Adipose tissue (tissue), 3 donors: ENCODE data around the gene MDC1. TPM values are rescaled to one million over a fixed set of nuclear protein-coding genes. Genes with fewer than 3 reads are reported as not detected.

ENCODE experiments used
- H3K27ac ChIP-seq: one replicate; pipeline ENCODE4 v1.5.1; 2013; ENCODE audit warnings: low read depth, low read length
- WGBS, 3 donors: extraction: QIAGEN DNeasy Blood & Tissue Kit; methylation state at CpG; one replicate each; pipeline ENCODE4 v1.1.7; 2013; 5-methylcytosine and 5-hydroxymethylcytosine counted together
- polyA plus RNA-seq, 3 donors: library from polyadenylated mRNA; stranded (reverse); fragments of 200-250 nt; gene quantifications; one replicate each; pipeline ENCODE4 v1.2.3, GENCODE V29; 2013
- donor health status: healthy with polysubstance abuse.
- donor health status: Bipolar disorder and iron deficiency.
- donor health status: healthy.

The MDC1 gene
- polyA plus RNA-seq, 3 donors: 7.4 to 12.7 (median 7.8) TPM

DNA sequence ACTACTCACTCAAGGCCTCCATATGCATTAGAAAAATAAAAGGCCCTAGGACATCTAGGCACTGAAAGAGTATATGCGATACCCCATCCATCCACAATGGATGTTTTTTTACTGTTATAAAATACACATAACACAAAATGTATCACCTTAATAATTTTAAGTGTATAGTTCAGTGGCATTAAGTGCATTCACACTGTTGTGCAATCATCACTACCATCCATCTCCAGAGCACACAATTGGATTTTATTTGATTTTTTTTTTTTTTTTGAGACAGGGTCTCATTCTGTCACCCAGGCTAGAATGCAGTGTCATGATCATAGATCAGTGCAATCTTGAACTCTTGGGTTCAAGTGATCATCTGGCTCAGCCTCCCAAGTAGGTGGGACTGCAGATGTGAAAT, 2.8 kb downstream of the MDC1 start:
- WGBS, 3 donors: 91 to 100% (median 96%) methylated on average over 1 of the region's 1 CpG
- H3K27ac ChIP-seq: no peak overlapping the region

DNA sequence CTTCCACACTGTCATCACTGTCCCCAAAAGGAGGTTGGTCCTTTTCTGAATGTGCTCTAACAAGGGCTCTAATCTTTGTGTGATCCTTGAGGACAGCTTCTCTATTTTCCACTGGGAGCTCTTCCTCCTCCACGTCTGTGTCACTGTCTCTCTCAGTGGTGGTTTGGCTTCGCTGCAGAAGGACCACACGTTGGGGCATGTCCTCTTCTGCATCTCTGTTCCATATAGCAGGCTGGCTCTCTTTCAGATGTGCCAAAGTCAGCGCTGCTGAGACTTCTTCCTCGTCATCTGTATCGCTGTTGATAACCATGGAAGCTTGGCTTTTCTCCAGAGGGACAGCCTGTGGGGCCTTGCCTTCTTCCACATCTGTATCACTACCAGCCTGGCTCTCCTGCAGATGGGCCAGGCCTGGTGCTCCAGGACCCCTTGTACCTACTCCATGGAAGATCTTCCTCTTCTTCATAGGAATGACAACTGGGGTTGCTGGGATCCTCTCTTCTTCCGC, 4.6 kb downstream of the MDC1 start:
- no peak overlapping the region for H3K27ac ChIP-seq
- 82 to 86% (median 84%) methylated on average over 7 of the region's 7 CpGs for WGBS, 3 donors

DNA sequence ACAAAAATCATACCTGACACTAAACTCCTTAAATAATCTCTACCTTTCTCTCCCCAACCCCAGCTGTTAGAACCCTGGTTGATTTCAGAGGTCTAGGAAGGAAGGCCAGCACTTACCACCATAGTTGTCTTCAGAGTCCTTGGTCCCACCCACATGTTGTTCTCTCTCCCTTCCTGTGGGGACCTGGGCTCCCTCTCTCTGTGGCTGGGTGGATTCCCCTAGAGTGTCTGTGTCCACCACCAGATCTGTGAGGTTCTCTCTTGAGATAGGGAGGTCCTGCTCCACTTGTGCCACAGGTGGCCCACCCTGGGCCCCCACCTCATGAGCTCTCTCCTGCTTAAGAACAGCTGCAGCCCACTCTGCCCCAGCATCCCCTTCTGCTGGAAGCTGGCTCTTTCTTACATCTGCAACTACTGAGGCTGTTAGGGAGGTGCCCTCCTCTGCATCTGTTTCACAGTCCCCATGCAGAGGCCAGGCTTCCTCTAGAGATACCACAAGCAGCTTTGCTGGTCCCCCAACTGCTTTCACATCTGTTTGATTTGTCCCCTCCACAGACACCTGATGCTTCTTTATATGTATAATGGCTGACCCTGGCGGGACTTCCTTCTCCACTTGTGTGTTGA, 5.2 kb downstream of the MDC1 start:
- H3K27ac ChIP-seq: no peak overlapping the region
- 90 to 96% (median 95%) methylated on average over 1 of the region's 1 CpG for WGBS, 3 donors

DNA sequence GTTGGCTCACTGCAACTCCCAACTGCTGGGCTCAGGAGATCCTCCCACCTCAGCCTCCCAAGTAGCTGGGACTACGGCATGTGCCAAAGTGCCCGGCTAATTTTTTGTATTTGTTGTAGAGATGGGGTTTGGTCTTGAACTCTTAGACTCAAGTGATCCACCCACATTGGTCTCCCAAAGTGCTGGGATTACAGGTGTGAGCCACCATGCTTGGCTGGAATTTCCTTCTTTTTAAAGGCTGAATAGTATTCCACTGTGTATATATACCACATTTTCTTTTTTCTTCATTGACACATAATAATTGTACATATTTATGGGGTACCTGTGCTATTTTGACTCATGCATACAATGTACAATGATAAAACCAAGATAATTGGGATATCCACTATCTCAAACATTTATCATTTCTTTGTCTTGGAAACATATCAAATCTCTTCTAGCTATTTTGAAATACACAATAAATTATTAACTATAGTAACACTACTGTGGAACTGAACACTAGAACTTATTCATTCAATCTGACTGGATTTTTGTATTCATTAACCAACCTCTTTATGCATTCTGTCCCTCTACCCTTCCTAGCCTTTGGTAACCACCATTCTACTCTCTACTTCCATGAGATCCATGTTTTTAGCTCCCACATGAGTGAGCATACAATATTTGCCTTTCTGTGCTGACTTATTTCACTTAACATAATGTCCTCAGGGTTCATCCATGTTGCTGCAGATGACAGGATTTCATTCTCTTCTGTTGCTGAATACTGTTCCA, 7.8 kb downstream of the MDC1 start:
- 98 to 100% (median 98%) methylated on average over 2 of the region's 2 CpGs for WGBS, 3 donors
- H3K27ac ChIP-seq: no peak overlapping the region

DNA sequence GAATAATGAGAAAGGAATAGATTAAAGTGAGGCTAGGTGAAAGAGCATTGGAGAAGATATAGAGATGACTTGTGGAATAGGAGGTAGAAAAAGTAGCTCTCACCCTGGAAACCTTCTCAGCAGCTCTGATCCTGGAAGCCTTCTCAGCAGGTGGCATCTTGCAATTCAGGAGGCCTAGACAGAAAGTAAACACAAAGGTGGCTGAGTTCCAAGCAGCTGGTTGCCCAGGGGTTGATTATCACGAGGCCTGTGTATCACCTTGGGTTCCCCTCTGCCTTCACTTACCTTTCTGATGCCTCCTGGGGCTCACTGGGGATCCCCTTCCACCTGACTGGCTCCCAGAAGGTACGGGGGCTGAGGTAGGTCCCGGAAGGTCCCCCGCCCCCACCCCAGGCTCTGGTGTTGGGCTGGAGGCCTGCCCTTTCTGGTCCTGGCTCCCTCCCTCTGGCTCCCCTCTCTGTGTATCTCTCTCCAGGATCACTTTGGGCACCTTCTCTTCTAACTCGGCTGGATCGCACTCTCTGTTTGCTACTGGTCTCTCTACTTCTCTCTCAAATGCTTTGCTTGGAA, 9.7 kb downstream of the MDC1 start:
- H3K27ac ChIP-seq: no peak overlapping the region
- 66 to 90% (median 87%) methylated on average over 6 of the region's 6 CpGs for WGBS, 3 donors

DNA sequence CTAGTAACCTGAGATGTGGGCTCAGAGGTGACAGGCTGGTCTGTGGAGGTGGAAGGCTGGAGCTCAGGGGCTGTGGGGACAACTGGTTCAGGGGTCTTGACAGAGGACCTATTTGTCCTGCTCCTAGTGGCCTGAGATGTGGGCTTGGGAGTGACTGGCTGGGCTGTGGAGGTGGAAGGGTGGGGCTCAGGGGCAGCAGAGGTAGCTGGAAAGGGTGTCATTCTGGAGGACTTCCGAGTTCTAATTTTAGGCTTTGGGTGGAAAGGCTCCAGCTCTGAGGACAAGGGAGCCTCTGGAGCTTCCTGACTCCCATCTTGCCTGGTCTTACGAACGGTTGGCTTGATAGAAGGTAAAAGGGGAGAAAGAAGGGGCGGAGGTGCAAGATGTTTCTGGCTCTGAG, 11.5 kb downstream of the MDC1 start:
- 89 to 96% (median 96%) methylated on average over 4 of the region's 4 CpGs for WGBS, 3 donors

DNA sequence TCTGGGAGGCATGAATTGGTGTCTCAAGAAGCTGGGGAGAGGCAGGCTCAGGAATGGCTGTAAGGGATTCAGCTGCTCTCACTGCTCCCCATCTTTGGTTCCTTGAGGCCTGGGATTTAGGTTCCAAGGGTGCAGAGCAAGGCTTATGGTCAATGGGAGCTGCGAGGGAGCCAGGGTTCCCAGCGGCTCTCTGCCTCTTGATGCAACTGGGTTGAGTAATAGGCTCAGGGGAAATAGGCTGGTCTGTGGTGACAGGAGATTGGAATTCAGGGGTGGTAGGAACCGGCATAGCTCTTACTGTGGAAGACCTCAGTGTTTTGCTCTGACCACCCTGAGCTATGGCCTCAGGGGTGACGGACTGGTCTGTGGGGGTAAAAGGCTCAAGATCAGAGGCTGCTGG, 13.3 kb downstream of the MDC1 start:
- H3K27ac ChIP-seq: no peak overlapping the region
- WGBS, 3 donors: 62 to 95% (median 71%) methylated on average over 4 of the region's 4 CpGs

More for the DNA sequence above, 11.5 kb downstream of the MDC1 start:
- no peak overlapping the region for H3K27ac ChIP-seq

DNA sequence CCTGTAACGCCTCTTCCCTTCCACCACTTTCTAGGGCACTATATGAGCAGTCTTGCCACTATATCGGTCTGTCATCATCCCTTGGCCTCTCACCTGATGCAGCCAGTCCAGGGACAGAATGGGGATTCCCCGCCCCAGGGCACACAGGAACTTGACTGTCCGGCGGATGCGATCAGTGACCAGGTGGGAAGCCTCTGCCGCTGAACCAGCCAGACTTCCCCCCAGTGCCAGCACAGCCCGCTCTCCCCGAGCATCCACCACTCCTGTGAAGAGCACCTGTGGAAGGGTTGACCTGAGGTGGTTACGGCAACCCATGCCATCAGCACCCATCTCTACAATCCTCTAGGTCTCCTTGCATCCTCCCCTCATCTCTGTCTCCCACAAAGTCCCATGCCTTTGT, 14.1 kb downstream of the MDC1 start:
- no peak overlapping the region for H3K27ac ChIP-seq
- WGBS, 3 donors: 95 to 96% (median 95%) methylated on average over 10 of the region's 10 CpGs

DNA sequence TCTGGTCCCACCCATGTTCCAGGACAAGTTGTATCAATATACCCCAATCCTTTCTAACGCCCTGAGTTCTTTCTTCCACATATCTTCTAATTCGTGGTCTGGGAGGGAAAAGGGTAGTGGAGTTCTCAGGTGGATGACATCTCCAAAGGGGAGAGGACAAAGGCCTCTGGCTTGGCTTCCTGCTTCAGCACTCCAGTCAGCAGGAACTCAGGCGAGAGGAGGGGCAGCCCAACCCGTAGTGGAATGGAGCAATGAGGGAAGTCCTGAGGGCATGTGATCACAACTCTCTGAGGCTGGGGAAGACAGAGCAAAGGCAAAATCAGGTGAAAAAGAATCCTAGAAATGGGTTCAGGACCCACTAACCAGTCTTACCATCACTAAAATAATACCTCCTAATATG, 16.7 kb downstream of the MDC1 start:
- 49 to 65% (median 59%) methylated on average over 4 of the region's 4 CpGs for WGBS, 3 donors
- H3K27ac ChIP-seq: no peak overlapping the region

DNA sequence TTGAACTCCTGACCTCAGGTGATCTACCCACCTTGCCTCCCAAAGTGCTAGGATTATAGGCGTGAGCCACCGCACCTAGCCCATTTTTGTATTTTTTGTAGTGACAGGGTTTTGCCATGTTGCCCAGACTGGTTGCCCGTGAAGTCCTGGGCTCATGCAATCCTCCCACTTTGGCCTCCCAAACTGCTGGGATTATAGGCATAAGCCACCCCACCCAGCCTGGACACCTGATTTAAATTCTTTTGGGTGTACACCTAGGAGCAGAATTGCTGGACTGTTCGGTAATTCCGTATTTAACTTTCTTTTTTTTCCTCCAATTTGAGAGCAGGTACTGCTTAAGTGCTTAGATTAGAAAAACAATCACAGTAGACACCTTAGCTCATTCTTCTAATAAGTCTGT, 20.6 kb downstream of the MDC1 start:
- H3K27ac ChIP-seq: no peak overlapping the region
- WGBS, 3 donors: 96 to 98% (median 97%) methylated on average over 5 of the region's 5 CpGs

DNA sequence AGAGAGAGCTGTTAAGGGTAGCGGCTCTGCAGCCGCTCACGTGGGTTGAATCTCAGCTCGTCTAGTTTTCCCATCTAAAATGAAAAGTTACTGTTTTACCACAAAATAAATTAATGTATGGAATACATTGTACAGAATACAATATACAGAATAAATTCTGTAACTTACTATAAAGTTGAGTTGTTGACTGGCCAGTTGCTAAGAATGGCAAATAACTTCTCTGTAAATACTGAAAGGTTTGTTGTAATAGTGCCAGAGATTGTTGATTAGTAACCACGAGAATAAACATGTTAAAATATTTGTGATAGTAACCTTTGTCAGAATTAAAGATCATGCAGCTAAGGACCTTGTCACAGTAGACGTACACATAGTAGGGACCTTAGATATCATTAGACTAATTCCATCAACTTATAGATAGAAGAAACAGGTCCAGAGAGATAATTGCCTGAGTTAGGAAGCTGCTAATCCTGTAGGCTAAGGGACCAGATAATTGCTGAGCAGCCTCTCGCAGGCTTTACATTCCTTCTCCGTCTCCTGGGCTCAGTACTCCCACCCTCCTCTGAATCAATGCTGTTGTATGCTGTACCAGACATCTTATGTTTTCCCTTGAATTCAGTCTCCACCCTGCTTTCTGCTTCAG, 25.8 kb downstream of the MDC1 start:
- no peak overlapping the region for H3K27ac ChIP-seq
- WGBS, 3 donors: 12 to 19% (median 18%) methylated on average over 8 of the region's 8 CpGs

DNA sequence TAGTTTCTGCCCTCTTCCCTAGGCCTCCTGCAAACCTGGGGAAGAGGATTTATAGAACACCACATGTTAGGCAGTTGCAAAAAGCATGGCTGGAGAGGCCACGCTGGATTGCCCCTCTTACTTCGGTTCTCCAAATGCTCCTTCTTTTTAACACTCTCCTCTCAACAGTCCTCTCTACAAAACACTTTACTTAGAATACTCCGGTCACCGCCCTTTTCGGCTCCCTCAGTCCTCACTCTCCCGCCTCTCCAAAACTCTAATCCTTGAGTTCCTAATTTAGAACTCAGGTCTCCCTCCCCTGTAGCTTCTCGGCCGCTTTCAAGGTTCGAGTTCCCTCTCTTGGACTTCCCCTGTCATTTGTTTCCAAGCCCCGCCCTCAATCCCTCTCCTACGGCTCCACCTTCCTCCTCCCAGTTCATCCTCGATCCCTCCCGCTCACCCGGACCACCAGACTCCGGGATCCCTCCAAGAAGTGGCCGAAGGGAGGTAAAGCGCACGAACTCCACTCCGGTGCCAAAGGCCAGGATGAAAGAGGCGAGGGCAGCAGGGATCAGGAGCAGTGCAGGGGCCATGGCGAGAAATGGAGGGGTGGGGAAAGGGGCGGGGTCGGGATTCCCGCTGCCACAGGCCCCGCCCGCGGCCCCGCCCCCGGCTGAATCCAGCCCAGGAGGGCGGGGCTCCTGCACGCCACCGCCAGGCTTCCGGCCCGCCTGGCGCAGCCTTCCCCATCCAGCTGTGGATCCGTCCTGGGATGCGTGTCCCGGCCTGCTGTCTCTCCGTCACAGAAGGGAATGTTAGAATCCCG, 26.5 kb downstream of the MDC1 start, which contains the start of gene NRM:
NRM (minus strand) TSS at position 582 of the 805 bp plus-strand sequence; CDS start at position 572, 10 bp downstream.
- WGBS, 3 donors: 1% methylated on average over 33 to 40 of the region's 40 CpGs

DNA sequence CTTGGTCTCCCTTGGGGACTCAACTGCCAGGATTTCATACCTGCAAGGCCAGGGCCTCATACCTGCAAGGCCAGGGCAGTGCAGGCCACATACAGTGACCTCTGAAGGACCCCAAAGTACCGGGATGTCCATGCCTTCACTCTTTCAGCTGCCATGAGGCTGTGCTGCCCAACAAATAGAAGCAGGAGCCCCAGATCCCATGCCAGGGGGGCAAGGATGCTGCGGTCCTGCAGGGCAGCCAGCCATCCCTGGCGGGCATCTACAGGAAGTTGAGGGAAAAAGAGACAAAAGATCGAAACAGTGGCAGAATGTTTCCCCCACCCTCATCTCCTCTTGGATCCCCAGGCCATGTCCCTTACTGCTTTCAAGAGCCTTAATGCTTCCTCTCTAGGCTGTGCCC, 27.1 kb downstream of the MDC1 start:
- 27 to 46% (median 39%) methylated on average over 4 of the region's 4 CpGs for WGBS, 3 donors
- H3K27ac ChIP-seq: no peak overlapping the region

More for the DNA sequence above, 26.5 kb downstream of the MDC1 start, which contains the start of gene NRM:
- H3K27ac ChIP-seq: no peak within 1 kb of the TSS

DNA sequence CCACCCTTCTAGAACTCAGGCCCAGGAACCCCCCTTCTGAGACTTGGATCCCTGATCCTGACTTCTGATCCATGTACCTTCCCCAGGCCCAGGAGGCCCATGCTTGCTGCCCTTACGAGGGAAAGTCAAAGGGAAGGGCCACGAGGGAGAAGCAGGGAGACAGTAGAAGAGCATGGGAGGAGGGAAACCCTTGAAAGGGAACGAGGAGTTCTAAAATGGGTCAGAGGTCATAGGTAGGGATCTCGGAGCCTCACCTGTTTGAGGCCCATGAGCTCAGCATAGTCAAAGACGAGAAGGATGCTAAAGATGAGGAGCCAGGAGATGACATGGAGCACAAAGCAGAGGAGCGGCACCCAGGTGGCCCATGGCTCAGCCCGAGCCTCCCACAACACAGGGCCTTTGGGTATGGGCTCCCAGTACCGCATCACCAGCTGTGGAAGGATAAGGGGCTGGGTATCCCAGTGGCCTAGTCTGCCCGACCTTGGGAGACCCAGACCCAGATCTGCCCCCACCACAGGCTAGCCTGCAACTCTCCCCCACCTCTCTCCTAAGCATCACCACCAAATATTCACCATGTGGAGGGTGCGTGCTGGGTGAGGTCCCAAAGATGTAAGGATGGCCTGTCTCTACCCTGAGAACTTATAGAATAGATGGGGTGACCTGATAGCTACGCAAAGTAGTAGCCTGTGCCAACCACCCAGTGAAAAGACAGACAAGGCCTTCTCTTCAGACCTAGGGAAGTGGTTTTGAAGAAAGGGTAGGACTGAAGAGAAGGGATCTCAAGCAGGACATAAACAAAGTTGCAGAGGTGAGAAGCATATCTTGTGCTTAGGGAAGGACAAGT, 27.8 kb downstream of the MDC1 start:
- WGBS, 3 donors: 81 to 91% (median 84%) methylated on average over 11 of the region's 11 CpGs

DNA sequence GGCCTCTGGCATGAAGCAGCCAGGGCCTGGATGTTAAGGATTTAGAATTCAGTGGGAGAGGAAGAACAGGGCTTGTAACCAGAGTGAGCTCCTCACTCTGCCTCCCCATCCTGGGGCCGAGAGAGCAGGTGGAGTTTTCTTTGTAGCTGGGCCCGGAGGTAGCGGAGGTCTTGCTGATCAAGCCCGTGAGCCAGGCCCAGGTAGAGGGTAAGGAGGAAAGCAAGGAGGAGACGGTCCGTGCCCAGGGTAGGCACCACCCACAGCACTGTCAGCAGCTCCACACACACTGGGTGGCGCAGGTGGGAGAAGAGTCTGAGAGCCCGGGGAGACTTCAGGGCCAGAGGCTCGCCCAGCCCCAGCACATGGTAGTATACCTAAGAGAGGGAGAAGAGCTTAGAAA, 28.5 kb downstream of the MDC1 start:
- H3K27ac ChIP-seq: no peak overlapping the region
- 85 to 89% (median 85%) methylated on average over 9 of the region's 9 CpGs for WGBS, 3 donors

More for the DNA sequence above, 27.8 kb downstream of the MDC1 start:
- no peak overlapping the region for H3K27ac ChIP-seq

DNA sequence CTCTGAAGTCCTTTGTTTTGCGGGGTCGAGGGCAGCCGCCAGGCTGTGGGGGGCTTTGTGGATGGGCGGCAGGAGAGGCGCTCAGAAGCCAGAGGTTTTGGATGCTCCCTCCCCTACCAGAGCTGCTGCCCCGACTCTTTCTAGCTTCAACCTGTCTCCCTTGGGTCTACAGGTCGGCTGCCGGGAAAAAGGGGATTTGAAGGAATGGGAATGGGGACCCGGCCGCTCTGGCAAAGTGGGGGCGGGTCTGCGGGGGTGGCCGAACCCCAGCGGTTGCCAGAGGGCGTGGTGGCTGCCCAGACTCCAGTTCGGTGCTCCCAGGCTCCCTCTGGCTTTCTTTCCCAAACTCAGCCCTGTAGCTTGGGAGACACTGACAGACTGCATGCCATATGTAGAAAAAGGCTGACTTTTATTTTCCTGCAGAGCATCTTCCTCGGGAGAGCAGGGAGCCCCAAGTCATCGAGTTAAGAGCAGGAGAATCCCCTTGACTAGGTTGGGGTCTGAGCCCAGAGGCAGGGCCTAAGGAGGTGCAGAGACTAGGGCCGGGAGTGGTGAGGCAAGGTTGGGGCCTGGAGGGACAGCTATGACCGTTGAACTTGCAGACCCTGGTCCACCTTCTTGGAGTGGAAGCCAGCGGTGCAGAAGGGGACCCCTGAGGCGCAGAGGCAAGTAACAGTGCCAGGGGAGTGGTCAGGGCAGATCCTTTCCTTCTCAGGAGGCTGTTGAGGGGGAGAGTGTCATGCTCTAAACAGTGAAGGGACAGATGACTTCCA, 29.2 kb downstream of the MDC1 start:
- peak overlapping the region; percentile 100 for H3K27ac ChIP-seq
- WGBS, 3 donors: 13 to 20% (median 13%) methylated on average over 22 of the region's 22 CpGs
